ENCODE data around the gene ADAMTS17. TPM values are rescaled to one million over a fixed set of nuclear protein-coding genes. Genes with fewer than 3 reads are reported as not detected.

Gene ADAMTS17
- total RNA-seq, 1 experiment from 2014 or later: 3.2 TPM

- no peaks in the 10 kb centered on the region for H3F3A ChIP-seq (ENCODE audit: insufficient read depth, low read depth)
- H4K20me1 ChIP-seq (ENCODE audit: insufficient read depth): no peaks in the 10 kb centered on the region
- H2AFZ ChIP-seq: no peak overlapping the region
- H3K4me1 ChIP-seq (replicated peaks; ENCODE audit: insufficient read depth): no peaks in the 10 kb centered on the region
- intact Hi-C loops (cut with micrococcal nuclease; ENCODE audit: unreplicated experiment): no loop called here
- no peak overlapping the region for H3K27ac ChIP-seq
- no peak overlapping the region for H3K4me3 ChIP-seq
- H3K4me2 ChIP-seq: no peak overlapping the region
- no peaks in the 10 kb centered on the region for H3K27me3 ChIP-seq (ENCODE audit: insufficient read depth, low read depth)
- H3K79me2 ChIP-seq (ENCODE audit: low read depth): no peaks in the 10 kb centered on the region
- POLR2A ChIA-PET (ENCODE audit: unreplicated experiment): no interaction called here
- TF ChIP-seq EZH2 (IDR thresholded peaks at IDR 0.05; ENCODE audit: low read depth): no peak
- TF ChIP-seq, protein P1, sequence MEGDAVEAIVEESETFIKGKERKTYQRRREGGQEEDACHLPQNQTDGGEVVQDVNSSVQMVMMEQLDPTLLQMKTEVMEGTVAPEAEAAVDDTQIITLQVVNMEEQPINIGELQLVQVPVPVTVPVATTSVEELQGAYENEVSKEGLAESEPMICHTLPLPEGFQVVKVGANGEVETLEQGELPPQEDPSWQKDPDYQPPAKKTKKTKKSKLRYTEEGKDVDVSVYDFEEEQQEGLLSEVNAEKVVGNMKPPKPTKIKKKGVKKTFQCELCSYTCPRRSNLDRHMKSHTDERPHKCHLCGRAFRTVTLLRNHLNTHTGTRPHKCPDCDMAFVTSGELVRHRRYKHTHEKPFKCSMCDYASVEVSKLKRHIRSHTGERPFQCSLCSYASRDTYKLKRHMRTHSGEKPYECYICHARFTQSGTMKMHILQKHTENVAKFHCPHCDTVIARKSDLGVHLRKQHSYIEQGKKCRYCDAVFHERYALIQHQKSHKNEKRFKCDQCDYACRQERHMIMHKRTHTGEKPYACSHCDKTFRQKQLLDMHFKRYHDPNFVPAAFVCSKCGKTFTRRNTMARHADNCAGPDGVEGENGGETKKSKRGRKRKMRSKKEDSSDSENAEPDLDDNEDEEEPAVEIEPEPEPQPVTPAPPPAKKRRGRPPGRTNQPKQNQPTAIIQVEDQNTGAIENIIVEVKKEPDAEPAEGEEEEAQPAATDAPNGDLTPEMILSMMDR (conservative IDR thresholded peaks at IDR 0.05): no peak
- peak in 1 of 2 experiments; percentile 11 for DNase-seq
- no peaks in the 10 kb centered on the region; the same call in 1 of the 2 replicates for H3K9me2 ChIP-seq (ENCODE audit: insufficient read depth)
- CTCF ChIA-PET: no interaction called here
- no TSS peak for BruUV-seq (replicated peaks)
- H3K9me3 ChIP-seq (ENCODE audit: insufficient read depth, low read depth): no peaks in the 10 kb centered on the region
- H3K36me3 ChIP-seq (ENCODE audit: low read depth): no peaks in the 10 kb centered on the region
These were observed 129.6 kb downstream of the ADAMTS17 start for GRCh38 chr15:100211855-100212850.

DNA sequence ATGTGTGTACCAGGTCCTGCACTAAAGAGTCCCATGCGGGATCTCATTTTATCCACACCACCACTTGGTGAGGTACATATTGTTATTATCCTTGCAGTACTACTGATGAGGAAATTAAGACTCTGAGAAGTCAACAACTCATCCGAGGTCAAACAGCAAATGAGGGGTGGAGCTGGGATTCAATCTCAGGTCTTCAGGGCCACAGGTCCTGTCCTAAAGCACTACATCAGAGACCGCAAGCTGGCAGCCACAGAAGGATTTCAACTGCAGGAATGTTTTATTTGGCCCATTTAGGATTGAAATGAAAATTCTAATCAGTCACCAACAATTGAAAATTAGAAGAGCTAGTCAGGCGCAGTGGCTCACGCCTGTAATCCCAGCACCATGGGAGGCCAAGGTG, 131.4 kb downstream of the ADAMTS17 start:
- no peak for DNase-seq
- Histone ChIP-seq H2AFZ (no peak overlapping the region), H3K36me3 (ENCODE audit: low read depth) (no peaks in the 10 kb centered on the region), H3K27ac (no peak overlapping the region), H4K20me1 (ENCODE audit: insufficient read depth) (no peaks in the 10 kb centered on the region), H3K9me3 (ENCODE audit: insufficient read depth, low read depth) (no peaks in the 10 kb centered on the region), H3K9me2 (ENCODE audit: insufficient read depth) (no peaks in the 10 kb centered on the region; the same call in 1 of the 2 replicates), H3K4me1 (replicated peaks; ENCODE audit: insufficient read depth) (no peaks in the 10 kb centered on the region), H3K79me2 (ENCODE audit: low read depth) (no peaks in the 10 kb centered on the region), H3K4me3 (no peak overlapping the region), H3F3A (ENCODE audit: insufficient read depth, low read depth) (no peaks in the 10 kb centered on the region), H3K4me2 (no peak overlapping the region), H3K27me3 (ENCODE audit: insufficient read depth, low read depth) (no peaks in the 10 kb centered on the region)
- ChIA-PET POLR2A (ENCODE audit: unreplicated experiment) (no interaction called here), CTCF (no interaction called here)
- intact Hi-C loops (cut with micrococcal nuclease; ENCODE audit: unreplicated experiment): no loop called here
- no TSS peak for BruUV-seq (replicated peaks)
- TF ChIP-seq, protein P1 (conservative IDR thresholded peaks at IDR 0.05): no peak
- TF ChIP-seq EZH2 (IDR thresholded peaks at IDR 0.05; ENCODE audit: low read depth): no peak

DNA sequence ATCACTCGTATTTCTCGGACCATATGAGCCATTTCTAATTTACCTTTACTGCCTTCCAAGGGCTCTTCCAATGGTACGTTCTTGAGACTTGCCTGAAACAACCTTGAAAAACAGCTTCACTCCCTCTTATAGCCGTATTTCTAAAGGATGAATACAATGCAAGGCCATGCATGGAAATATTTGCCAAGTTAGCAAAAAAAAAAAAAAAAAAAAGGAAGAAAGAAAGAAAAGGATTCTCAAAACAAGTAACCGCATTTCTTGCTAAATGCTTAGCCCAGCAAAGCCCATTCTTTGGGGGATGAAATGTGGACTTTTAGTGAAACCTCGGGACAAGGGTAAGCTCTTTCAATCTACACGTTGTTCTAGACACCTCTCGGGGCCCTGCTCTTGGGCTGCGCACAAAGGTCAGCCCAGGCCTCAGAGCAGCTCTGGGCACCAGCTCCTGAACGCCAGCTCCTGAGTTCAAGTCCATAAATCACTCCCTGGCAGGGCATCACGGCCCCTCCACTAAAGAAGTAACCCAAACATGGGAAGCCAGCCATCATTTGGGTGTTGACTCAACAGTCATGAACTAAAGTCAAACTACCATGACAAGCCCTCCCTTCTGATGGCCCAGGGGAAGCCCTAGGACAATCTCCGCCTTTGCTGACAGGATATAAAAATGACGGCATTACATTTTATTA, 132.7 kb downstream of the ADAMTS17 start:
- Histone ChIP-seq H3K9me2 (ENCODE audit: insufficient read depth) (no peaks in the 10 kb centered on the region), H3F3A (ENCODE audit: insufficient read depth, low read depth) (no peaks in the 10 kb centered on the region), H4K20me1 (ENCODE audit: insufficient read depth) (no peaks in the 10 kb centered on the region), H2AFZ (no peak overlapping the region), H3K27me3 (ENCODE audit: insufficient read depth, low read depth) (no peaks in the 10 kb centered on the region), H3K9me3 (ENCODE audit: insufficient read depth, low read depth) (no peaks in the 10 kb centered on the region), H3K79me2 (ENCODE audit: low read depth) (no peaks in the 10 kb centered on the region), H3K4me2 (no peak overlapping the region), H3K36me3 (ENCODE audit: low read depth) (no peaks in the 10 kb centered on the region), H3K4me1 (replicated peaks; ENCODE audit: insufficient read depth) (no peaks in the 10 kb centered on the region), H3K27ac (no peak overlapping the region), H3K4me3 (no peak overlapping the region)
- POLR2A ChIA-PET (ENCODE audit: unreplicated experiment): no interaction called here
- no peak for TF ChIP-seq EZH2 (IDR thresholded peaks at IDR 0.05; ENCODE audit: low read depth)
- TF ChIP-seq, protein P1 (conservative IDR thresholded peaks at IDR 0.05): no peak
- no TSS peak for BruUV-seq (replicated peaks)
- intact Hi-C loops (cut with micrococcal nuclease; ENCODE audit: unreplicated experiment): no loop called here
- no peak for DNase-seq
- CTCF ChIA-PET: no interaction called here
